Measurements from ENCODE around the gene RBMS3.
"Not testable (repeated sequence)": the region's sequence is repeated elsewhere in the genome, so short reads cannot be mapped to it uniquely, and the experiment has no call there.

Gene RBMS3

DNA sequence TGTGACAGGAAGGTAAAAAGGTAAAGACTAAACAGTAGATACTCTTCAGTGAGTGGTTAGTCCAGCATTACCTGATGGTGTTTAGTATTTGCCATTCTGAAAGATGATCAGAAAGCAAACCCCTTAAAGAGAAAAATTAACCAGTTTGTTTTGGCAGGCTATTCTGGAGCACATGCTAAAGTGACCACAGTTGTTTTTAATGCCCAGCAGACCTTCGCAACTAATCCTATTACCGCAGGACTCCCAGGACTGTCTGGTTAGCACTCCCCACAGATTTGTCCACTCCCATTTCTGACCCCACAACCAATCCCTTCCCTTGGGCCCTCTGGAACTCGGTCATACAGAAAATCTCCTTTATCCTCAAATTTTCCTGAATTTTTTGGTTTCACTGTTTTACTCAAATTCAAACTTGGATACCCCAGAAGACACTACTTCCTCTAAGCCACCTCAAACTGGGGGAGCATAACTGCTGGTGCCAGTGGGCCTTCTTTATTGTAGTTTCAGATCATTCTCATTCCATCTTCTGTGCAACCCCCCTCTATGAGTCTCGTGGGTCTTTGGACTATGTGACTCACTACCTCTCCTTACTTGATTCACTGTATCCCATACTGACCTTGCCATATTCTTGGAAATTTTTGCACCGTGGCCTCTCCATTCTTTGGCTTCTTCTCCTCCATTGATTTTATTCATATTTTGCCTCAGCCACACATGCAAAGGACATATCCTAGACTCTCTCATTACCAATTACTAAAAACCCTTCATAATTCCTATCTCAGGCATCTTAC, 104.4 kb downstream of the RBMS3 start:
- Histone ChIP-seq H3K36me3 (ENCODE audit: control insufficient read depth, insufficient read depth, low read length) (no peaks in the 10 kb centered on the region), H3K9ac (ENCODE audit: low read length) (no peak overlapping the region), H3K9me3 (ENCODE audit: control insufficient read depth, insufficient read depth, low read depth, low read length) (no peaks in the 10 kb centered on the region; the same call in 1 of the 2 replicates), H3K4me3 (ENCODE audit: low read depth, low read length) (no peak overlapping the region), H3K4me1 (ENCODE audit: control insufficient read depth, insufficient read depth, low read length) (peaks cover 10% of the 10 kb centered on the region), H3K27me3 (ENCODE audit: control insufficient read depth, insufficient read depth, low read length) (no peaks in the 10 kb centered on the region), H3K27ac (ENCODE audit: low read depth, low read length) (no peak overlapping the region)

DNA sequence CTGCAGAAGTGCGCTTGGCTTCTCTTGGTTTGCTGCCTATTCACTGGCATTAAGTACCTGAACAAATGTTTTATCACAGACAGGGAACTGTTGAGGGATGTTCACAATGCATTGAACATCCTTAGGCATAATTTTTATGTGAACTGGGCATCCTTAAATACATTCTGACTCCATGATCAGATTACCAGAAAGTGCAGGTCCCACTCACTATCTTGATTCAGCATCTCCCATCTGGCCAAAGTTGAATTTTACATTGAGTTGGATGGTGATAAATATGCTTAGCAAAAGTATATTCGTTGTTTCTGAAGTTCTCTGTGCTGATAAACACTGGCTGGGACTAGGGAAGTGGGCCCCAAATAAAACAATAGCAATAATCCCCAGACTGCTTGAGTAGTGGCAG, 108.5 kb downstream of the RBMS3 start:
- peaks cover 6% of the 10 kb centered on the region; the same call in 1 of the 2 replicates for H3K4me1 ChIP-seq (ENCODE audit: control insufficient read depth, insufficient read depth, low read length)
- no peak overlapping the region for H3K27ac ChIP-seq (ENCODE audit: low read depth, low read length)
- H3K27me3 ChIP-seq (ENCODE audit: control insufficient read depth, insufficient read depth, low read length), result no peaks in the 10 kb centered on the region
- no peak overlapping the region for H3K9ac ChIP-seq (ENCODE audit: low read length)
- no peak overlapping the region for H3K4me3 ChIP-seq (ENCODE audit: low read depth, low read length)
- no peaks in the 10 kb centered on the region for H3K36me3 ChIP-seq (ENCODE audit: control insufficient read depth, insufficient read depth, low read length)
- H3K9me3 ChIP-seq (ENCODE audit: control insufficient read depth, insufficient read depth, low read depth, low read length), result peaks cover 21% of the 10 kb centered on the region

DNA sequence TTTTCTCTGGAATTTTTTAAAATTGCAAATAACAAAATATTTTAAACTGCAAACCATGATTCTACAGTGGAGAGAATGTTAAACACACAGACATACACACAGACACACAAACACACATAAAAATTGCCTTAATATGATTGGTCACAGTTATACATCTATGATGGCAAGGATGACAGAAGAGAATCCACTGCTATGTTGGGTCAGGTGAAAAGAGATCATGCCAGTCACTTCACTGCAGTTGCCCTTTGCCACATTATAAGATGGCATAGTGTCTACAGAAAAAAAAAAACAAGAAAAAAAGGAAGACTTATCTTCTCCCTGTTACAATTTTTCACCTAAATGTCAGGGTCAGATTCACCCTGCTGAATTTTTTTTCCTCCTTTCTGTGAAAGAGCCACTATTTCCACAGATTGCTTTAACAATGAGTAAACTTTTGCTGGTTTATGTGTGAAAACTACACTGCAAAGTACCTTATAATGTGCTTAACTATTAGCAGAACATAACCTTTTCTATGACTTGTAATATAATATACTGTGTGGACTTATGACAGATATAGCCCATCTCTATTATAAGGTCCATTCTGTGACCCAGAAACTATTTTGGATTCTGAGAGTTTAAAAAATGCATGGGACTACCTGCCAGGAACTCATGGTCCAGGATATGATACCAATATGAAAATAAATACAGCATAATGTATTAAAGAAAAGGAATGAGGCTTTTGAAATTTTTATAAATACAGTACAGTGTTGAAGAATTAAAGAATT, 111.9 kb downstream of the RBMS3 start:
- H3K36me3 ChIP-seq (ENCODE audit: control insufficient read depth, insufficient read depth, low read length), result no peaks in the 10 kb centered on the region
- no peaks in the 10 kb centered on the region for H3K4me1 ChIP-seq (ENCODE audit: control insufficient read depth, insufficient read depth, low read length)
- H3K9me3 ChIP-seq (ENCODE audit: control insufficient read depth, insufficient read depth, low read depth, low read length), result peaks cover 29% of the 10 kb centered on the region
- no peak overlapping the region for H3K9ac ChIP-seq (ENCODE audit: low read length)
- no peaks in the 10 kb centered on the region for H3K27me3 ChIP-seq (ENCODE audit: control insufficient read depth, insufficient read depth, low read length)
- no peak overlapping the region for H3K27ac ChIP-seq (ENCODE audit: low read depth, low read length)
- no peak overlapping the region for H3K4me3 ChIP-seq (ENCODE audit: low read depth, low read length)

DNA sequence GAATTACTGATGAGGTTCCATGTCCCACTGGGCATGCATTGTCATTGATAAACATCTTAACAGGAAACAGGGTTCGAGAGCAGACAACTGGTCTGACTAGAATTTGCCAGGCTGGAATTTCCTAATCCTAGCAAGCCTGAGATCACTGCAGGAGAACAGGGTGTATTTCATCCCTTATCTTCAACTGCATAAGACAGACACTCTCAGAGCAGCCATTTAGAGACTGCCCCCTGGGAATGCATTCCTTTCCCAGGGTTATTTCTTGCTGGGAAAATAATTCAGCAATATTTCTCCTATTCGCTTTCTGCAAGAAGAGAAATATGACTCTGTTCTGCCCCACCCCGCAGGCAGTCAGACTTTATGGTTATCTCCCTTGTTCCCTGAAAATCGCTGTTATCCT, 113.1 kb downstream of the RBMS3 start:
- H3K27ac ChIP-seq (ENCODE audit: low read depth, low read length); H3K4me3 ChIP-seq (ENCODE audit: low read depth, low read length); H3K4me1 ChIP-seq (ENCODE audit: control insufficient read depth, insufficient read depth, low read length); H3K9ac ChIP-seq (ENCODE audit: low read length); H3K36me3 ChIP-seq (ENCODE audit: control insufficient read depth, insufficient read depth, low read length); H3K27me3 ChIP-seq (ENCODE audit: control insufficient read depth, insufficient read depth, low read length): not testable (repeated sequence)
- peaks cover 29% of the 10 kb centered on the region for H3K9me3 ChIP-seq (ENCODE audit: control insufficient read depth, insufficient read depth, low read depth, low read length)

DNA sequence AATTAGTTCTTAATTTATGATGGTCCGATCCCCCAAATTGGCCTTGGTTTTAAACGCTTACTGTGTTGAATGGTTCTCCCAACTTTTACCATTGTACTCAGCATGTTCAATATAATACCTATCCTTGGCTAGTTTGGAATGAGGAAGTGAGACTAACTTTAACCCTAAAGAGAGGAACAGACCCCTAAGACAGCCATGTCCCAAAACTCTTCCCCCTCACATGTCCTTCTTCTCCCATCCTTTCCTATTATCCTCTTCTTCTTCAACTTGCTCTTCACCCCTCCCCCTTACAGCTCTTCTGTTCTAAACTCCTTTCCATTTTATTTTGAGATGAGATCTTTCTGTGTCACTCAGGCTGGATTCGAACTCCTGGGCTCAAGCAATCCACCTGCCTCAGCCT, 116.5 kb downstream of the RBMS3 start:
- no peaks in the 10 kb centered on the region for H3K27me3 ChIP-seq (ENCODE audit: control insufficient read depth, insufficient read depth, low read length)
- H3K9ac ChIP-seq (ENCODE audit: low read length), result no peak overlapping the region
- no peaks in the 10 kb centered on the region for H3K36me3 ChIP-seq (ENCODE audit: control insufficient read depth, insufficient read depth, low read length)
- no peaks in the 10 kb centered on the region for H3K4me1 ChIP-seq (ENCODE audit: control insufficient read depth, insufficient read depth, low read length)
- no peak overlapping the region for H3K4me3 ChIP-seq (ENCODE audit: low read depth, low read length)
- H3K9me3 ChIP-seq (ENCODE audit: control insufficient read depth, insufficient read depth, low read depth, low read length), result peaks cover 23% of the 10 kb centered on the region
- no peak overlapping the region for H3K27ac ChIP-seq (ENCODE audit: low read depth, low read length)

DNA sequence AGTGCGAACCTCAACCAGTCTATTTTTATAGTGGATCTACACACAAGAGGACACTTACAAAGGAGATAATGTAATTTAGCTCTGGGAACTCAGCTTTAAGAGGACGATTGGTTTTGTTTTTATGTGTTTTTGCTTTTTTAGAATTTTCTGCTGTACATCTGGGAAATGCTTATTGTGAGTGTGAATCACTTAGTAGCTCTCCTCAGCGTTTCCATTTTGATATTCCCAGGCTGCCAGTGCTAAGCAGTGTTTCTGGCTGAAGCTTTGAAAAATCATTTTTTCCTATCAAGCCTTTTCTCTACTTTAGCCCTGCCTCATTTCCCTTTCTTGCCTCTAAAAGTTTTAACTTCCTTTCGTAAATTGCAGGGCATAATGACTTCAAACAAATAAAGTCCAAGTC, 117.9 kb downstream of the RBMS3 start:
- no peak overlapping the region for H3K9ac ChIP-seq (ENCODE audit: low read length)
- H3K27me3 ChIP-seq (ENCODE audit: control insufficient read depth, insufficient read depth, low read length), result no peaks in the 10 kb centered on the region
- H3K4me3 ChIP-seq (ENCODE audit: low read depth, low read length), result no peak overlapping the region
- no peaks in the 10 kb centered on the region for H3K4me1 ChIP-seq (ENCODE audit: control insufficient read depth, insufficient read depth, low read length)
- H3K36me3 ChIP-seq (ENCODE audit: control insufficient read depth, insufficient read depth, low read length), result no peaks in the 10 kb centered on the region
- no peak overlapping the region for H3K27ac ChIP-seq (ENCODE audit: low read depth, low read length)
- peaks cover 9% of the 10 kb centered on the region for H3K9me3 ChIP-seq (ENCODE audit: control insufficient read depth, insufficient read depth, low read depth, low read length)

DNA sequence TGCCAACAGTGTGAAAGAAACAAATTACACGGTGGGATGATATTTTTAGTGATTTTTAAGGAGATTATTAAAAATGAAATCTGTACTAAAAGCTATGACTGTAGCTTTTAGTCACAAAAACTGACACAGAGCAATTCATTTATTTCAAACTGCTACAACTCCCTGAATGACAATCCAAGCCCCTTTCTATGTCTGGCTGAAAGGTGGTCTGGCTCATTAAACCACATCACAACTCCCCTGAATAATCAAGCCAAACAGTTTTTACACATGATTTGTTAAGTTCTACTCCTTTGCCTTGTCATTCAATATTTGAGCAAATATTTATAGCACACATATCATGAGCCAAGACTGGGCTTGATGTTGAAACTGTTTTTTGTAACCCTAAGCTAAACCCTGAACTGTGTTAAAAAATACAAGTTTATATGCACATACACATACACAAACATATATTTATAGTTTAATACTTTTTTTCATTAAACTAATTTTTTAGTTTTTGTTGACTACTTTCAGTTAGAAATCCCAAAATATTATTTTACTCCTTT, 125.5 kb downstream of the RBMS3 start:
- no peaks in the 10 kb centered on the region for H3K27me3 ChIP-seq (ENCODE audit: control insufficient read depth, insufficient read depth, low read length)
- H3K9me3 ChIP-seq (ENCODE audit: control insufficient read depth, insufficient read depth, low read depth, low read length), result no peaks in the 10 kb centered on the region
- H3K27ac ChIP-seq (ENCODE audit: low read depth, low read length), result no peak overlapping the region
- H3K9ac ChIP-seq (ENCODE audit: low read length), result no peak overlapping the region
- H3K36me3 ChIP-seq (ENCODE audit: control insufficient read depth, insufficient read depth, low read length), result no peaks in the 10 kb centered on the region
- no peak overlapping the region for H3K4me3 ChIP-seq (ENCODE audit: low read depth, low read length)
- H3K4me1 ChIP-seq (ENCODE audit: control insufficient read depth, insufficient read depth, low read length), result peaks cover 17% of the 10 kb centered on the region

DNA sequence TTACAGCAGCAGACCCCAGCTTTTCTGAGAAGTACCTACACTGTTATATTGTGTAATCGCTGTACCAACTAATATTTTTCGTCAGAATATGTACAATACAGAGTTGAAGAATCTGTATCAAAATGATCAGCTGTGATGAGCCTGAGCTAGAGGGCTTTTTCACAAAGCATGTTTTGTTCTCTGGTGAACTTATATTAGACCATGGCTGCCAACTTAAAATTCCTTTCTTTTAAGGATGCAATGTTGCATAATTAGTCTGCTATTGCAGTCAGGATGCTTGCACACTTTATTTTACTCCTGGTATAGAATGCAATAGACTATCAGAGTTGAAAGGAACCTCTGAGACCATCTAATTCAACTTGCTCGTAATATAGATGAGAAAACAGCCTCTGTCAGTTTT, 127.8 kb downstream of the RBMS3 start:
- no peaks in the 10 kb centered on the region for H3K9me3 ChIP-seq (ENCODE audit: control insufficient read depth, insufficient read depth, low read depth, low read length)
- no peak overlapping the region for H3K27ac ChIP-seq (ENCODE audit: low read depth, low read length)
- H3K27me3 ChIP-seq (ENCODE audit: control insufficient read depth, insufficient read depth, low read length), result no peaks in the 10 kb centered on the region
- H3K9ac ChIP-seq (ENCODE audit: low read length), result no peak overlapping the region
- H3K36me3 ChIP-seq (ENCODE audit: control insufficient read depth, insufficient read depth, low read length), result no peaks in the 10 kb centered on the region
- no peak overlapping the region for H3K4me3 ChIP-seq (ENCODE audit: low read depth, low read length)
- H3K4me1 ChIP-seq (ENCODE audit: control insufficient read depth, insufficient read depth, low read length), result peaks cover 19% of the 10 kb centered on the region

DNA sequence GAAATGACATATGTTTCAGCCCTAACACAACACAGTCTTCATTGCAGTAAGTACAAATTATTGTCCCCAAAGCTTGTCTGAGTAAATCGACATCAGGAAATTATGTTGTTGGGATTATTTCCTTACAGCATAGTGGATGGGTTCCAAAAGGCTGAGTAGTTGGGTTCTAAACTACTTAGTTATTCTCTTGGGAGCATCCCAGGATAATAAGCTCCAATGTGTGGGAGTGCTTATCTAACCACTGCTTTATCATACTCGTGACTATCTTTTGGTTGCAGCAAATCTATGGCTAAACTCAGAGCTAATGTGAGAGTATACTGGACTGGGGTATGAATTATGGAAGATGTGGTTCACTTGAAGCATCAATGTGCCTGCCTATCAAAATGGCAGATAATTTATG, 128.5 kb downstream of the RBMS3 start:
- no peak overlapping the region for H3K9ac ChIP-seq (ENCODE audit: low read length)
- H3K9me3 ChIP-seq (ENCODE audit: control insufficient read depth, insufficient read depth, low read depth, low read length), result no peaks in the 10 kb centered on the region
- no peak overlapping the region for H3K4me3 ChIP-seq (ENCODE audit: low read depth, low read length)
- H3K27ac ChIP-seq (ENCODE audit: low read depth, low read length), result no peak overlapping the region
- H3K27me3 ChIP-seq (ENCODE audit: control insufficient read depth, insufficient read depth, low read length), result no peaks in the 10 kb centered on the region
- peaks cover 26% of the 10 kb centered on the region for H3K4me1 ChIP-seq (ENCODE audit: control insufficient read depth, insufficient read depth, low read length)
- H3K36me3 ChIP-seq (ENCODE audit: control insufficient read depth, insufficient read depth, low read length), result no peaks in the 10 kb centered on the region

DNA sequence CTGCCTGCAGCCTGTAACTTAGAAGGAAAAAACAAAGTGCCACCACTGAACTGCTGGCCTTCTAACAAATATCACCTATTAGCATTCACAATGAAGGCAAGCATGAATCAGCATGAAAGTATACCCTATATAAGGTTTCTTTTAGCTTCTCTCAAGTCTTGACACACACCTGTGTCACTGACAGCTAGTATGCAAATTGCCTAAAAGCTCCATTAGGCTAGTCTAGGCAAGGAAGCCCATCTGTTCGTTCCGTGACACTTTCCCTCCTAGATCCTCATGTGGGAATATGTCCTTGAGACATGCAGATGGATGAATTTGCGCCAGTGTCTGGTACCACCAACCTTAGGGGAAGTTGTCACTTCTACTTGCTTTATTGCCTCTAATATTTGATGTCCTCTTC, 129.3 kb downstream of the RBMS3 start:
- Histone ChIP-seq H3K27me3 (ENCODE audit: control insufficient read depth, insufficient read depth, low read length) (no peaks in the 10 kb centered on the region), H3K9ac (ENCODE audit: low read length) (no peak overlapping the region), H3K36me3 (ENCODE audit: control insufficient read depth, insufficient read depth, low read length) (no peaks in the 10 kb centered on the region), H3K4me3 (ENCODE audit: low read depth, low read length) (no peak overlapping the region), H3K9me3 (ENCODE audit: control insufficient read depth, insufficient read depth, low read depth, low read length) (no peaks in the 10 kb centered on the region), H3K4me1 (ENCODE audit: control insufficient read depth, insufficient read depth, low read length) (peaks cover 29% of the 10 kb centered on the region), H3K27ac (ENCODE audit: low read depth, low read length) (no peak overlapping the region)
